Activated CD4-positive, alpha-beta T cell treated with anti-CD3 and anti-CD28 coated beads, Interleukin-2, Interleukin-4, amounts not matched to agents 100 ng/mL and 50 ng/mL, durations not matched to agents 16 hours and 8 hours (primary cell): ENCODE results near the gene CUEDC2.

Experiments used
- DNase-seq: peaks from one replicate; pipeline ENCODE4 v3.0.0-alpha.2; 2020; ENCODE audit warnings: low spot score

CUEDC2 gene

GRCh38 chr10:102424916-102425315, 7.5 kb downstream of the CUEDC2 start:
- no peak for DNase-seq

- DNase-seq: no peak
Measured at GRCh38 chr10:102424145-102424544, 8.2 kb downstream of the CUEDC2 start.

DNA sequence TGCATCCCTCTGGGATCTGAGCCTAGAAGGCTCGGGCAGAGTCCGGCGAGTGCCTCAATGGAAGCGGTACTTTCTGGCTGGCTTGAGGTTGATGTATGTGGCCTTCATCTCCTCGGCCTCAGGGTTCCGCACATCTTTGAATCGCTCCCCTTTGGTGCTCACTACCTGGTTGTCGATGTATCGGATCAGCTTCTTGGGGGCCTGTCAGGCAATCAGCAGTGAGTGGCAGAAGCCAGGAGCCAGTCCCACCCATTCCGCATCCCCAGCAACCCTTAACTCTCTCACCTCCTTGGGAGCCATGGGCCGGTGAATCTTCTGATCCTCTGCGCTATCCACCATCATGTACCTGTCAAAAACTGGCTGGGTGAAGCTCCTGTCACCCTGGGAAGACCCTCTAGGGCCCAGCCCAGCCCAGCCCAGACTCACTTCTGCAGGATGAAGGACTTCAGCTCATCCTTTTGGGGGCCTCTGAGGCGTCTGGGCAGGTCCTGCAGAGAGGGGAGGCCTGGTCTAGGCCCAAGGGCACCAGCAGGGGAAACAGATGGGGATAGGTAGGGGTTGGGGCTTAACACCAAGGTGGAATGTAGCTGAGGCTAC, 8.9 kb downstream of the CUEDC2 start:
- DNase-seq: no peak

DNA sequence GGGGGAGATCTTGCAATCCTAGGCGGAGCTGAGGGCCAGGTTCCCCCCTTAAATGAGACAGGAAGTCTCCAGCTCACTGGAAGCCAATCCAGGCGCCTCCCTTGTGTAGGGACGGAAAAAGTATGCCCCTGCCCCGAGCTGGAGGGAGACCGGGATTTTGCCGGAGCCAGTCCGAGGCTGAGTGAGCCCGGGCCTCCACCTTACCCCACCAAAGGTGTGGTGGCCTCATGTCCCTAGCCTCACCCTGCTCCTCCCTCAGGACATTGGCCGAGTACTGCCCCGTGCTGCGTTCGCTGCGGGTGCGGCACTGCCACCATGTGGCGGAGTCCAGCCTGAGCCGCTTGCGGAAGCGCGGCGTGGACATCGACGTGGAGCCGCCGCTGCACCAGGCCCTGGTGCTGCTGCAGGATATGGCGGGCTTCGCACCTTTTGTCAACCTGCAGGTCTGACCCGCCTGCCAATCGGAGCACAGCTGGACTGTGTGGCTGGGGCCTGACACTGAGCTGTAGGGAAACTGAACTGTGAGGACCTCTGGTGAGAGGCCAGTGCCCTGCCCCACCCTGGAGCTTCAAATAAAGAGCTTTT, 9.7 kb downstream of the CUEDC2 start:
- DNase-seq: peak; percentile 61

GRCh38 chr10:102421757-102422512, 10.4 kb downstream of the CUEDC2 start:
- DNase-seq: no peak

DNA sequence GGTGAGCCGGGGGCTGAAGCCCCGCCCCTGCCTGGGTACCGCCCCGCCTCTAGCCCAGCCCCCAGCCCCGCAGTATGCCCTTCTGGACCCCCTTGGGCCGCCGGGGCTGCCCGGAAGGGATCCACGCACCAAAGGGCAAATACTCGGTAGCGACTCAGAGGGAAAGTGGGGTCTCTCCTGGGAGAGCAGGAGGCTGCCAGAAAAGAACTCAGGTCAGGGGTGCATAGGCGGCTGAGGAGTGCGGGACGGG, 10.9 kb downstream of the CUEDC2 start:
- no peak for DNase-seq

GRCh38 chr10:102420714-102421506, 11.5 kb downstream of the CUEDC2 start, which contains the start of gene FBXL15:
Gene FBXL15 (plus strand): TSS chr10:102420836. CDS start chr10:102421130, 294 bp downstream.
- DNase-seq: peak; percentile 98

DNA sequence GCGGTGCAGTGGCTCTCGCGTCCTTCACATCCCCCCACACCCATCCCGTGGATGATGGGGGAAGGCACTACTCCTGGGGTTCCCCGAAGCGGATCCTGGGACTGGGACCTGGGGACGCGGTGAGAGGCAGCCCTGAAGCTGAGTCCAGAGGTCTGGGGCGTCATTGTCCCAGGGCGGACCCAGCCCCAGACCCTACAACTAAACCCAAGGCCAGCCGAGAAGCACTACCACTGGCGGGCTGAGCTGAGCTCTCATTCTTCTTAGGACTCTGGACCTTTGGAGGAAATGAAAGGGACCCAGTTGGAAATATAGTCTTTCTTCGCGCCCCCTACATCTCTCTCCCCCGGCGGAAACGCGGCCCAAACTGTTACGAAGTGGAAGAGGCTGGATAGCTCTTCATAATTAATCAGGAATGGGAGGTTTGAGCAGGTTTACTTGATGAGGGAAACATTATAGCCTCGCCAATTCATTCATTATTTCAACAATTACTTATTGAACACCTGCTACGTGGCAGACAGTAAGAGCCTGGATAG, 12.1 kb downstream of the CUEDC2 start:
- no peak for DNase-seq

DNA sequence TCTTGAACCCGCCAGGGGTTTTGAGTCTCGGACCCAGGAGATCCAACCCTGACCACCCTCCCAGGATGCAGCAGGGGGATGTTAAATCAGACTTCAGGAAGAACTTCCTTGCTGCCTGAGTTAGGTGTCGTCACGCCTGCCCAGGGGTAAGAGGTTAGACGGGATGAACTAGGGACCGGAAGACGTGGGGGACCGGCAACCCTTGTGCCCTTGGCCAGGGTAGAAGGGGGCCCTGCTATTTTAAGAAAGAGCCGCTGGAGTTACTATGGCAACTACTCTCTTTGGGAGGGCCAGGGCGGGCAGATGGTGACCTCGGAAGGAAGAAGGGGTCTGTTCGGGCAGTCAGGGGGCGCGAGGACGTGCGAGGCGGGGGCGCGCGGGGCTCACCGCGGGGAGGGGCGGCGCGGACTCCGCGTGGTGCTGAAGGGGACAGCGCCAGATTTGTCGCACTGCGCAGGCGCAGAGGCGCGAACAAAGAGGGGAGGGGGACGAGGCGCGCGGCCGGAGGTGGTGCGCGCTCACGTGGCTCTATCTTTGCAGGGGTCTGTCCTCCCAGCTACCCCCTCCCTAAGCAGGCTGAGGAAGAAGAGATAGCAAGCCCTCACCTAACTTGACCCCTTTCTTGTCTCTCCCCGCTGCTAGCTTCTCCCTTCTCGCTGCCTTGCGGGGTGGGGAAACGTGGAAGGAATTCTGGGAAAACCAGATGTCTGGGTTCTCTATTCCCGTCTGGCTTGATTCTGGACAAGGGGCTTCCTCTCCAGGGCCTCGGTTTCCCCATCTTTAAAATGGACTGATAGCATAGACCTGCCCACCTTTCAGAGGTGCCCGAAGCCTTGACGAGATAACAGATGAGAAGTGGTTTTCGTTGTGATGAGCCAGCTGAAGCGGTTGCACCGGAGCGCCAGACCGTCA, 12.8 kb downstream of the CUEDC2 start:
- DNase-seq: peak; percentile 71

- no peak for DNase-seq
Measured at GRCh38 chr10:102418622-102419268, 13.6 kb downstream of the CUEDC2 start, which contains the start of gene PSD. Gene PSD (minus strand): TSS chr10:102418785. CDS start chr10:102417038, 1,747 bp downstream.

- DNase-seq: no peak
Measured at GRCh38 chr10:102416695-102417094, 15.7 kb downstream of the CUEDC2 start.

GRCh38 chr10:102416283-102416682, 16.1 kb downstream of the CUEDC2 start:
- DNase-seq: no peak

DNA sequence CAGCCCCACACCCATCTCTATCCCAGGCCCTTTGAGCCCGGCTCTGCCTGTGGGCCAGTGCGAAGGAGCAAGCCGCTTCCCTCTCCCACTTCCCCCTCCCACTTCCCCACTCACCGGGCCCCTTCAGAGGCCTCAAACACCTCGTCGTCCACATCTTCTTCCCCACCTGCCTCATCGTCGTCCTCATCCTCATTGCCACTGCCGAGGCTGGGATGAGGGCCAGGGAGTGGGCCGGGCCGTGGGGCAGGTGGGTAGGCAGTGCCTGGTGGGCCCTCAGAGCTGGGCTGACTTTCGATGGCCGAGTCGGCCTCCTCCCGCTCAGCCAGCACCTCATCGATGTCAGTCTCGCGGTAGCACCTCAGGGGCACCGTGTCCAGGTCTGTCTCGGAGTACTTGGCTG, 17.6 kb downstream of the CUEDC2 start:
- DNase-seq: no peak

DNA sequence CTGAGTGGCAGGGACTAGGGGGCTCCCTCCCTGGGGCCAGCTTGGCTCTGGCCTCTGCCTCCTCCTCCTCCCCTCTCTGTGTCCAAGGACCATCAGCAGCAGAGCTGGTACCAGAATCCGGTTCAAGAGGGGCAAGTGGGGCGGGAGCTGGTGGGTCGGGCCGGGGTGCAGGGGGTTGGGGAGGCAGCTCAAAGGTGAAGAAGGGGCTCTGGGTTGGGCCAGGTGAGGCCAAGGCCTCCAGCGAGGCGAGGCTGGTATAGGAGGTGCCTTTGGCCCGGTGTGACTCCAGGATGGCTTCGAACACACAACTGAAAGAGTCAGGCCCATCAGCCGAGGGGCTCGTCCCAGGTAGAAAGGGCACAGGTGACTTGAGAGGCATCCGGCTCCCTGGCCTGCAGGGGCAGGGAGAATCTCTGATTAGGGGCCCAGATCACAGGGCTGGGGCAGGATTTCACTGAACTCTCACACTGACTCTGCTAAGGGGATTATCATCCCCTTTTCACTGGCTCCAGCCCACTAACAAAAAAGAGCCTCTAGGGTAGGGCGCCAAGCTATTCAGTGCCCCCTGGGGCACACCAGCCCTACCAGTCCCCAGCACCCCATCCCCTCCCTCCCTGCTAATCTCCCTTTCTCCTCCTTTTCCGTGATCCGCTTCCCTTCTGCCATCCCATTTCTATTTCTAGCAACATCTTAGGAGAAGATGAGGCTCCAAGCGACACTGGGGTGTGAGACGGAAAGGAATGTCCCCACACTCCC, 18.4 kb downstream of the CUEDC2 start:
- DNase-seq: no peak

DNA sequence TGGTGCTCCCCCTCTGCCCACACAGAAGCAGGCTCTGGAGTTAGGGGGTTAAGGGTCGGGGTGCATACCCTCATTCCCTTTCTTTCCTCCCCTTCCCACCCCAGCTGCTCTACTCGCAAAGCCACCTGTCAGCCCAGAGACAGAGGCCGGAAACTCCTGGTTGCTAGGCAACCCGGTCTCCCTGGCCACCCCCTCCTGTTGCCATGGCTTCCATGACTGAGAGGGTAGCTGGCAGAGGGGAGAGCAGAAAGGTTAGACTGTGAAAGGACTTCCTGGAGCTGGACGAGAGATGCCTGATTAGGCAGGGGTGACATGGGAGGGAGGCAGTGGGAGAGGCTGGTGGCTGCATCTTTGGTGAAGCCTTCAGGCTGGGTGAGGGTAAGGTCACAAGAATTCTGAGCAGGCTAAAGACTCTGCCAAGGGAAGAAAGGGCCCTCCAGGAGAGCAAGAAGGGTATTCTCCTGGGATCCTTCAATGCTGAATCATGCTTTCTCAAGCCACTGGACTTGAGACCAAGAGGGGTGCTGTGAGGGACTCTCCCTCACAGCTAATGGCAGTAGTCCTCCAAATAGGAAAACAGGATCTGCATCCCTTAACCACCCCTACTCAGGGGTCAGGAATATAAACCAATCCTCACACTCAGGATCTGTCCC, 19.2 kb downstream of the CUEDC2 start:
- no peak for DNase-seq

- DNase-seq: no peak
Measured at GRCh38 chr10:102412293-102412692, 20.1 kb downstream of the CUEDC2 start.

DNA sequence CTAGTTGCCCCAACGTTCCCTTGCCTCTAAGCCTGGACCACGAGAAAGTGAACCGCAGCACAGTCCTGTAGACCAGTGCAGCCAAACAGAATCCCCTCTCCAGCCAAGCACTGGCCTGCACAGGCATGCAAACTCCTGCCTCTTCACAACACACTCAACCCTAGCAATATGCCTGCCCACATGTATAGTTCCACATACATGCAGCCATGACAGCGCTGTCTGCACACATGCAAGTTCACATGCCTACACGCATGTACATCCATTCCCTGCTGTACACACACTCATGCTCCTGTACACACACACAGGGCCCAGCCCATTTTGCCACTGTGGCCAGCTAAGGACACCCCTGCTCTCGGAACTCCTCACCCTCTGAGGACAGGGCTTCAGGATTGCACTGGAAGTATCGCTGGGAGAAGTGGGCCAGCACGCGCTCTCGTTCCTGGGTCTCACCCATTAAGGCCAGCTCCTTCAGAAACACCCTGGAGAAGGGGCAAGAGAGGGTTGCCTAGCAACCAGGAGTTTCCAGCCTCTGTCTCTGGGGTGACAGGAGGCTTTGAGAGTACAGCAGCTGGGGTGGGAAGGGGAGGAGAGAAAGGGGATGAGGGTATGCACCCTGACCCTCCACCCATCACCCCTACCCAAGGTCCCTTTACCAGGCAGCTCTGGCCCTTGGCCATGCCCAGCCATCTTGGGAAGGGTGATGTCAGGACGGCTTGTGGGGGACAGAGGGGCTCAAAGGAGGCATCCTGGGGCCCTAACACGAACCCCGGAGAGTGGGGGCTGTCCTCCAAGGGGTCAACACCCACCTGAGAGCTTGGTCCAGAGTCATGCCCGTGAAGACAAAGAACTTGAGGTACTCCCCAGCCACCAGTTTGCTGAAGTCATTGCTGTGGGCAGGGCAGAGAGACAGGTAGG, 20.8 kb downstream of the CUEDC2 start:
- DNase-seq: no peak

DNA sequence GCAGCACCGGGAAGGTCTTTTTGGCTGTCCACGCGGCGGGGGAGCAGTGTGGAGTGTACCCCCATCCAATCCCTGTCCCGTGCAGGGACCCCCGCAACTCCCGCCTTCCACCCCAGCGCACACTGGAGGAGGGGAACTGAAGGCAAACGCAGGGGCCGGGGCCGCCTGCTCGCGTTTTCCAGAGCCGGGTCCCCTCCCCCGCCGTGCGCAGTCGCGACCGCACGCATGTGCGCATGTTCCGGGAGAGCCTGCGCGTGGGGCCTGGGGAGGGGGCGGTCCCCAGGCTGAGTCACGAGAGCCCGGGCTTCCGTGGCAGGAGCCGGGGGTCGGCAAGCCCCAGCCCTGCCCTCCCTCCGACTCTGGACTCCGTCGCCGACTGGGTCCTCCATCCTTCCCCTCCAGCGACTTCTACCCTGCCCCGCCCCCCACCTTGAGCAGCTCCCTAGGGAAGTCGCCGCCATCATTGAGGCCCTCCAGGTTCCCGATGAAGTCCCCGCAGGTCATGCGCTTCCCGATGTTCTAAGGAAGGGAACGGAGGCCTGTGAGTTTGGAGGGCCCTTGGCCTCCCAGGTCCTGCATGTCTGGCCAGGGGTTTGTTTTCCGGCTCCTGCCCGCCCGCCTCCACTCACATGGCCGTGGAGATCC, 21.8 kb downstream of the CUEDC2 start:
- no peak for DNase-seq
